DOHH2 (cell line): ENCODE results near the gene SLC47A2.

Source experiments
- H3F3A ChIP-seq: fragments of 200-600 bp; sonication (generic), shearing (Covaris generic); 2 replicates; pipeline ENCODE4 v1.6.0; 2016; ENCODE audit warnings: antibody characterized with exemption, mild to moderate bottlenecking; ENCODE audit not compliant: control insufficient read depth, insufficient read depth
- H3K27ac ChIP-seq: fragments of 200-600 bp; sonication (generic); 2 replicates; pipeline ENCODE4 v1.5.1; 2014; ENCODE audit warnings: low read depth, mild to moderate bottlenecking, low read length, moderate library complexity
- H3K27me3 ChIP-seq: fragments of 200-600 bp; sonication (generic); 2 replicates; pipeline ENCODE4 v1.6.1; 2014; ENCODE audit warnings: mild to moderate bottlenecking, low read length, mixed read lengths; ENCODE audit not compliant: control insufficient read depth
- H3K36me3 ChIP-seq: fragments of 200-600 bp; sonication (generic); 2 replicates; pipeline ENCODE4 v1.6.1; 2014; ENCODE audit warnings: mild to moderate bottlenecking, low read length, moderate library complexity, mixed read lengths; ENCODE audit not compliant: control insufficient read depth
- H3K4me1 ChIP-seq: fragments of 200-600 bp; sonication (generic); 2 replicates; pipeline ENCODE4 v1.6.1; 2014; ENCODE audit warnings: mild to moderate bottlenecking, low read length, mixed read lengths; ENCODE audit not compliant: control insufficient read depth
- H3K4me2 ChIP-seq: fragments of 200-600 bp; sonication (generic); 2 replicates; pipeline ENCODE4 v1.6.0; 2014; ENCODE audit warnings: mild to moderate bottlenecking, low read length, moderate library complexity
- H3K4me3 ChIP-seq: fragments of 200-600 bp; sonication (generic); 2 replicates; pipeline ENCODE4 v1.5.1; 2014; ENCODE audit warnings: mild to moderate bottlenecking, low read length, mixed read lengths
- H3K79me2 ChIP-seq: fragments of 200-600 bp; sonication (generic); 2 replicates; pipeline ENCODE4 v1.6.1; 2014; ENCODE audit warnings: mild to moderate bottlenecking, low read length, mixed read lengths; ENCODE audit not compliant: control insufficient read depth
- H3K9me2 ChIP-seq: fragments of 200-600 bp; sonication (generic); replicated peaks from 2 replicates; pipeline ENCODE4 v1.6.1; 2014; ENCODE audit warnings: mild to moderate bottlenecking, low read length, mixed read lengths; ENCODE audit not compliant: control insufficient read depth
- H3K9me3 ChIP-seq: fragments of 200-600 bp; sonication (generic); 2 replicates; pipeline ENCODE4 v1.6.1; 2014; ENCODE audit warnings: antibody characterized with exemption, low read length, mixed read lengths; ENCODE audit not compliant: control insufficient read depth, insufficient read depth
- H4K20me1 ChIP-seq: fragments of 200-600 bp; sonication (generic); 2 replicates; pipeline ENCODE4 v1.6.0; 2014; ENCODE audit warnings: low read depth, mild to moderate bottlenecking, antibody characterized with exemption, low read length, moderate library complexity; ENCODE audit not compliant: control insufficient read depth, insufficient read depth
- CTCF ChIP-seq: fragments of 200-600 bp; sonication (generic); IDR thresholded peaks from one replicate; pipeline ENCODE4 v1.5.1; 2014; ENCODE audit warnings: antibody characterized with exemption, mild to moderate bottlenecking, low read depth, low read length; ENCODE audit not compliant: poor library complexity, severe bottlenecking
- EZH2phosphoT487 ChIP-seq: fragments of 200-600 bp; sonication (generic); IDR thresholded peaks from 2 replicates; pipeline ENCODE4 v1.6.1; 2017; ENCODE audit warnings: borderline replicate concordance, mild to moderate bottlenecking, antibody characterized with exemption, low read length, moderate library complexity, mixed read lengths

The SLC47A2 gene

GRCh38 chr17:19729900-19730299, 13.5 kb upstream of the SLC47A2 start:
- no peaks in the 10 kb centered on the region for H3K9me2 ChIP-seq
- H3K36me3 ChIP-seq = no peaks in the 10 kb centered on the region
- no peak overlapping the region for H3K27ac ChIP-seq

GRCh38 chr17:19728084-19728495, 11.7 kb upstream of the SLC47A2 start:
- Histone ChIP-seq H3K9me2 (no peaks in the 10 kb centered on the region), H3F3A (no peaks in the 10 kb centered on the region), H3K79me2 (no peaks in the 10 kb centered on the region), H3K36me3 (no peaks in the 10 kb centered on the region), H4K20me1 (no peaks in the 10 kb centered on the region), H3K4me1 (no peaks in the 10 kb centered on the region), H3K27me3 (no peaks in the 10 kb centered on the region), H3K4me3 (no peak overlapping the region), H3K9me3 (no peaks in the 10 kb centered on the region), H3K4me2 (no peak overlapping the region), H3K27ac (no peak overlapping the region)
- TF ChIP-seq EZH2phosphoT487 (no peak), CTCF (no peak)

More at GRCh38 chr17:19729900-19730299, 13.5 kb upstream of the SLC47A2 start:
- Histone ChIP-seq H3K4me3 (no peak overlapping the region), H3K9me3 (no peaks in the 10 kb centered on the region), H3F3A (no peaks in the 10 kb centered on the region), H3K4me2 (no peak overlapping the region), H3K79me2 (no peaks in the 10 kb centered on the region), H3K4me1 (no peaks in the 10 kb centered on the region), H3K27me3 (no peaks in the 10 kb centered on the region), H4K20me1 (no peaks in the 10 kb centered on the region)
- TF ChIP-seq CTCF (no peak), EZH2phosphoT487 (no peak)

GRCh38 chr17:19727501-19728078, 11.2 kb upstream of the SLC47A2 start:
- Histone ChIP-seq H3K36me3 (no peaks in the 10 kb centered on the region), H3K27me3 (no peaks in the 10 kb centered on the region), H3K9me2 (no peaks in the 10 kb centered on the region), H3K4me3 (no peak overlapping the region), H3K4me1 (no peaks in the 10 kb centered on the region), H3K4me2 (no peak overlapping the region), H4K20me1 (no peaks in the 10 kb centered on the region), H3K27ac (no peak overlapping the region), H3K79me2 (no peaks in the 10 kb centered on the region), H3F3A (no peaks in the 10 kb centered on the region), H3K9me3 (no peaks in the 10 kb centered on the region)
- TF ChIP-seq EZH2phosphoT487 (no peak), CTCF (no peak)
